NT2/D1 (cell line): Measurements from ENCODE around the gene FOCAD.

Experiments
- DNase-seq: peaks from one replicate; pipeline ENCODE4 v3.0.0-alpha.2; 2011; ENCODE audit warnings: low read depth, low spot score
- H3K27me3 ChIP-seq: 2 replicates; pipeline ENCODE4 v1.6.0; 2011; ENCODE audit warnings: mild to moderate bottlenecking; ENCODE audit not compliant: insufficient read length, insufficient read depth
- H3K36me3 ChIP-seq: 2 replicates; pipeline ENCODE4 v1.6.1; 2011; ENCODE audit warnings: mild to moderate bottlenecking, low read length, mixed read lengths; ENCODE audit not compliant: insufficient read depth, insufficient read length
- H3K4me1 ChIP-seq: 2 replicates; pipeline ENCODE4 v1.5.1; 2011; ENCODE audit not compliant: insufficient read depth, insufficient read length
- H3K4me3 ChIP-seq: 2 replicates; pipeline ENCODE4 v1.5.1; 2011; ENCODE audit warnings: low read depth; ENCODE audit not compliant: insufficient read length
- H3K9ac ChIP-seq: 2 replicates; pipeline ENCODE4 v1.6.0; 2011; ENCODE audit warnings: low read depth; ENCODE audit not compliant: insufficient read length
- H3K9me3 ChIP-seq: 2 replicates; pipeline ENCODE4 v1.5.1; 2011; ENCODE audit warnings: mild to moderate bottlenecking, low read length; ENCODE audit not compliant: insufficient read depth
- SUZ12 ChIP-seq: IDR thresholded peaks from 2 replicates; pipeline ENCODE4 v1.6.1; 2011; ENCODE audit not compliant: insufficient read length, insufficient read depth; ENCODE audit errors: extremely low read depth
- YY1 ChIP-seq: IDR thresholded peaks from 2 replicates; pipeline ENCODE4 v1.6.1; 2011; ENCODE audit not compliant: insufficient read length, insufficient read depth
- ZNF274 ChIP-seq: IDR thresholded peaks from 2 replicates; pipeline ENCODE4 v1.6.1; 2011; ENCODE audit warnings: mild to moderate bottlenecking, low read depth, low read length

FOCAD gene

GRCh38 chr9:20714442-20715415 lies 30.7 kb downstream of the FOCAD start:
- H3K9ac ChIP-seq = no peak overlapping the region
- no peaks in the 10 kb centered on the region for H3K27me3 ChIP-seq
- no peaks in the 10 kb centered on the region for H3K9me3 ChIP-seq
- no peak overlapping the region for H3K4me3 ChIP-seq
- H3K4me1 ChIP-seq = no peaks in the 10 kb centered on the region
- DNase-seq = no peak
- TF ChIP-seq SUZ12 = no peak
- TF ChIP-seq YY1 = no peak
- no peak for TF ChIP-seq ZNF274
- H3K36me3 ChIP-seq = peaks cover 19% of the 10 kb centered on the region

DNA sequence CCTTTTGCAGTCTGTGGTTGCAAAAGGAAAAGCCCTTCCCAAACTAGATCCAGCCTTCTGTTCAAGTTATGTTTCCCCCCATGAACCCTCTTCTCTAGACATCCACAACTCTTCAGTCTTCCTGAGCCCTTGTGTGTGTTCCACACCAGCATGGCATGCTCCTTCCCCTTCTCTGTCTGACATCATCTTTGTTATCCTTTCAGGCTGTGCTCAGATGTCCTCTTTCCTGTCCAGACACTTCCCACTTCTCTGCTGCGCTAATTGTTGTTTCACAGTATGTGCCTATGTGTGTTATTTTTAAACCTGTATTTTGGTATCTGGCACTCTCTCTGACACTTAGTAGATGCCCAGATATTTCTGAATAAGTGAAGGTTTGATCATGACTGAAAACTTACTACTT lies 38.2 kb downstream of the FOCAD start:
- no peak overlapping the region for H3K9ac ChIP-seq
- H3K4me3 ChIP-seq = no peak overlapping the region
- no peaks in the 10 kb centered on the region for H3K9me3 ChIP-seq
- peaks cover 51% of the 10 kb centered on the region for H3K36me3 ChIP-seq
- DNase-seq = no peak
- H3K27me3 ChIP-seq = no peaks in the 10 kb centered on the region
- no peaks in the 10 kb centered on the region for H3K4me1 ChIP-seq
- TF ChIP-seq YY1 (no peak), ZNF274 (no peak), SUZ12 (no peak)

GRCh38 chr9:20725675-20726074 lies 41.6 kb downstream of the FOCAD start:
- no peaks in the 10 kb centered on the region for H3K4me1 ChIP-seq
- H3K9ac ChIP-seq = no peak overlapping the region
- H3K27me3 ChIP-seq = no peaks in the 10 kb centered on the region
- DNase-seq = no peak
- H3K9me3 ChIP-seq = no peaks in the 10 kb centered on the region
- peaks cover 43% of the 10 kb centered on the region for H3K36me3 ChIP-seq
- no peak for TF ChIP-seq SUZ12
- no peak for TF ChIP-seq ZNF274
- TF ChIP-seq YY1 = no peak
- H3K4me3 ChIP-seq = no peak overlapping the region

DNA sequence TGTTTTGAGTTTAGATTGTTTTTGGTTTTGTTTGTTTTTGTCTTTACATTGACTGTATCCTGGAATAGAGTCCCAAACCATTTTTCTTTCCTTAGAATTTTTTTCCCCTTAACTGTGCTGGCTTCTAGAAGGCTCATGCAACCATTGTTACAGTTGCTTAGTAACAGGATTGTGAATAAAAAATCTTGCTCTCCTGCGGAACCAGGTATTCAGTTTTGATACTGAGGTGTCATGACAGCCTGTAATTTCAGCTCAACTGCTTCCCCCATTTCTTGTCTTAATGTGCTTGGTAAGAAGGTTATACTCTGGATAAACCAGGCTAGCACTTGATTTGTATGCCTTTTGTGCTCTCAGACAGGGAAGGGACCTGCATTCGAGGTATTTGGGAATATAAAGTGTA lies 42.1 kb downstream of the FOCAD start:
- Histone ChIP-seq H3K36me3 (peaks cover 38% of the 10 kb centered on the region), H3K4me1 (no peaks in the 10 kb centered on the region), H3K9ac (no peak overlapping the region), H3K9me3 (no peaks in the 10 kb centered on the region), H3K4me3 (no peak overlapping the region), H3K27me3 (no peaks in the 10 kb centered on the region)
- TF ChIP-seq YY1 (no peak), ZNF274 (no peak), SUZ12 (no peak)
- DNase-seq = no peak

DNA sequence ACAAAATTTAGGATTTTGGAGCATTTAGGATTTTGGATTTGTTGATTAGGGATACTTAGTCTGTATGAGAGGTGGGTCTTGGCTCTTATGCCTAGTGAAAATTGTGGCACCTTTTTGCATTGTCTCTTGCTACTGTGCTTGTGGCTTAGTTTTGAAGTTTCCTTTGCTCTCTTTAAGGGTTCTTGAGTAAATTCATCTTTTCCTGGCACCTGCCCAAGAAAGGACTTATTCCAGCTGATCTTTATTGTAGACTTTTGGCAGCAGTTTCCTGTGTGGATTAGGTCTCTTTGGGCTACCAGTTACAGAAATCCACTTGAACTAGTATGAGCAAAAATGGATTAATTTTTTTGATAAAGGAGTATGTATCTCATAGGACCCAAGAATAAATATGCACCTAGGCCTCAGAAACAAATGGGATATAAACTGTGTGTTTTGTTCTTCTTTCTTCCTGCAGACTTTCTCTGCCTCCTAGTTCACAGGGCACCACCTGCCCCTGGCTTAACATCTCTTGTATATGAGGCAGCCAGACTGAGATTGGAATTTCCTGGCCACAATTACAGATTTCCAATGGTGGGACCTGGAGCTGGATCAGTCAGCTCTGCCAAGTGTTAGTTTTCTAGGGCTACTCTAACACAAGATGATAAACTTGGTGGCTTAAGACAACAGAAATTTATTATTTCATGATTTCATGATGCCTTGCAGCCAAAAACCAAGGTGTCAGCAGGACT lies 44.6 kb downstream of the FOCAD start:
- TF ChIP-seq YY1 (no peak), SUZ12 (no peak), ZNF274 (no peak)
- Histone ChIP-seq H3K36me3 (peaks cover 27% of the 10 kb centered on the region), H3K4me3 (no peak overlapping the region), H3K9me3 (no peaks in the 10 kb centered on the region), H3K9ac (no peak overlapping the region), H3K4me1 (no peaks in the 10 kb centered on the region), H3K27me3 (no peaks in the 10 kb centered on the region)
- DNase-seq = no peak

DNA sequence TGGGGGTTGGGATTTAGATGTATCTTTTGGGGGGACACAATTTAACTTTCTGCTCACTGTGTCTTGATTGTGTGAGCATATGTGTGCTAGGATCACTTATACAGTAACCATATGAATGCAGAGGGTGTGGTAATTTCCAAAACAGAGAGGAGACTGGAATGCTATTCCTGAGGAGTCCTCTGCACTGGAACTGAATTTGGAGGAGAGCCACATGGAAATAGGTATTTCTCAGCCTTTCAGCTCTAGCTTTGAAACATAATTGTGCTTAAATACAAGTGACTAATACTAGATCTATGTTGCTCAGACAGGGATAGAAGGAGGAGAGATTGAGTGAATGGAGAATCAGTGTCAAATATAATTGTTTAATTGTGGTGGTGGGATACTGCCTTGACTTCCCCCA lies 45.5 kb downstream of the FOCAD start:
- H3K9me3 ChIP-seq = no peaks in the 10 kb centered on the region
- H3K36me3 ChIP-seq = peaks cover 23% of the 10 kb centered on the region
- DNase-seq = no peak
- H3K4me3 ChIP-seq = no peak overlapping the region
- no peak overlapping the region for H3K9ac ChIP-seq
- no peaks in the 10 kb centered on the region for H3K4me1 ChIP-seq
- no peaks in the 10 kb centered on the region for H3K27me3 ChIP-seq
- no peak for TF ChIP-seq ZNF274
- TF ChIP-seq SUZ12 = no peak
- no peak for TF ChIP-seq YY1

- Histone ChIP-seq H3K9me3 (no peaks in the 10 kb centered on the region), H3K4me1 (no peaks in the 10 kb centered on the region), H3K9ac (no peak overlapping the region), H3K27me3 (no peaks in the 10 kb centered on the region), H3K36me3 (peaks cover 14% of the 10 kb centered on the region), H3K4me3 (no peak overlapping the region)
- TF ChIP-seq ZNF274 (no peak), YY1 (no peak), SUZ12 (no peak)
- no peak for DNase-seq
Measured at GRCh38 chr9:20732118-20732517, 48.1 kb downstream of the FOCAD start.
